ENCODE results near the gene TOMM20. TPM values are rescaled to one million over a fixed set of nuclear protein-coding genes. Genes with fewer than 3 reads are reported as not detected.

TOMM20 gene
- total and polyA plus RNA-seq, 2 donors (not counting 1 experiment from before 2014, with no cell fraction given): 25.0 to 77.3 TPM

DNA sequence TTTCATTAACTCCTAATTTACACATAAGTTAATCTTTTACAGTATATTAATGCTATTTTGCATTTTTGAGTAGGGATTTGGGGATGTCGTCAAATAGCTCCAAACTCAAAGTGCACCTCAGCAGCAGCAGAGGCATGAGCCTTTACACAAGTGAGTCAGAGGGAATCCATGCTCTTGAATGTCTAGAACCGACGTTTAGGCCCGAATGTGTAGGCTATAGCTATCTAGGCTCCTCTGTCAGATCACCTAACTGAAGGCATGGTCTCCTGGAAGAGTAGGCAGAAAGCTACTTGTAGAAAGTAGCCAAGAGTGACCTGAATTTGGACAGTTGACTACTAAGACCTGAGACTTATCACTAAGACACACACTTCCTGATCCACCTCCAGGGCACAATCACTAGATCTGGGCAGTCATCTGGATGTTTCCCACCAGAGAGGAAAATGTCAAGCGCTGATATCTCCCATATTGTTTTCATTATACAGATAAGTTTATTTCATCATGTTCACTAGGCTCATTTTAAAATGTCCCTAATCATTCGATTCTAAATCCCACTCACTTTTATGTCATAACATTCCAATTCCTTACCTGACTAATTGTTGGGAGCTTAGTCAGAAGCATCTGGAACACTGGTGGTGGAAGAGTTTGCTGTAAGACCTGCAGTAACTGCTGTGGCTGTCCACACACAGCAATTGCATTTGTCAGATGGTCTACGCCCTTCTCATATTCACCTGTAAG, 15.3 kb downstream of the TOMM20 start:
- POLR2A ChIA-PET: no interaction called here
- Histone ChIP-seq H3K9me3 (ENCODE audit: control extremely low read depth in 1 of 3, control insufficient read depth in 2 of 3, insufficient read depth in 1 of 3, low read length in 2 of 3) (no peaks in the 10 kb centered on the region), H3K4me1 (ENCODE audit: control insufficient read depth in 2 of 2, insufficient read depth in 2 of 2, low read length in 2 of 2) (no peaks in the 10 kb centered on the region), H3K27ac (ENCODE audit: low read length in 2 of 2) (no peak overlapping the region), H3K4me3 (ENCODE audit: control extremely low read depth in 1 of 5, extremely low read depth in 1 of 5, insufficient read depth in 1 of 5, low read depth in 2 of 5, low read length in 4 of 5) (no peak overlapping the region), H3K27me3 (replicated peaks in 1 of 4; ENCODE audit: control extremely low read depth in 1 of 4, control insufficient read depth in 3 of 4, insufficient read depth in 4 of 4, low read length in 3 of 4) (no peaks in the 10 kb centered on the region), H4K20me1 (ENCODE audit: control insufficient read depth, insufficient read depth, low read length, poor library complexity, severe bottlenecking) (peaks cover 35% of the 10 kb centered on the region), H3K9ac (ENCODE audit: low read length) (no peak overlapping the region), H3K36me3 (replicated peaks in 1 of 2; ENCODE audit: control extremely low read depth in 1 of 2, control insufficient read depth in 1 of 2, extremely low read depth in 1 of 2, insufficient read depth in 2 of 2, low read length in 1 of 2) (peaks cover 16 to 73% of the 10 kb centered on the region in 2 experiments), H3K4me2 (replicated peaks; ENCODE audit: low read depth, low read length, poor library complexity, severe bottlenecking) (no peak overlapping the region), H3K79me2 (ENCODE audit: control insufficient read depth, insufficient read depth, low read length) (peaks cover 10% of the 10 kb centered on the region), H2AFZ (ENCODE audit: insufficient read depth, low read depth, low read length, poor library complexity, severe bottlenecking) (no peak overlapping the region)
- H3K4me3 Mint-ChIP-seq: no peak overlapping the region
- H3K27ac Mint-ChIP-seq: no peak overlapping the region
- H3K4me1 Mint-ChIP-seq: no peaks in the 10 kb centered on the region
- CTCF ChIA-PET: no interaction called here
- H3K9me3 Mint-ChIP-seq (ENCODE audit: insufficient read depth): no peaks in the 10 kb centered on the region
- H3K27me3 Mint-ChIP-seq: no peaks in the 10 kb centered on the region
- ATAC-seq (ENCODE audit: low read depth): no peak
- intact Hi-C loops (cut with micrococcal nuclease): no loop called here
- TF ChIP-seq CTCF (IDR thresholded peaks at IDR 0.05): no peak
- no peak for TF ChIP-seq EZH2 (IDR thresholded peaks at IDR 0.05; ENCODE audit: borderline replicate concordance, insufficient read depth, low read depth, low read length, poor library complexity, severe bottlenecking)
- WGBS (ENCODE audit: insufficient coverage): 96% methylated on average over 4 of the region's 7 CpGs
- no peak for DNase-seq

DNA sequence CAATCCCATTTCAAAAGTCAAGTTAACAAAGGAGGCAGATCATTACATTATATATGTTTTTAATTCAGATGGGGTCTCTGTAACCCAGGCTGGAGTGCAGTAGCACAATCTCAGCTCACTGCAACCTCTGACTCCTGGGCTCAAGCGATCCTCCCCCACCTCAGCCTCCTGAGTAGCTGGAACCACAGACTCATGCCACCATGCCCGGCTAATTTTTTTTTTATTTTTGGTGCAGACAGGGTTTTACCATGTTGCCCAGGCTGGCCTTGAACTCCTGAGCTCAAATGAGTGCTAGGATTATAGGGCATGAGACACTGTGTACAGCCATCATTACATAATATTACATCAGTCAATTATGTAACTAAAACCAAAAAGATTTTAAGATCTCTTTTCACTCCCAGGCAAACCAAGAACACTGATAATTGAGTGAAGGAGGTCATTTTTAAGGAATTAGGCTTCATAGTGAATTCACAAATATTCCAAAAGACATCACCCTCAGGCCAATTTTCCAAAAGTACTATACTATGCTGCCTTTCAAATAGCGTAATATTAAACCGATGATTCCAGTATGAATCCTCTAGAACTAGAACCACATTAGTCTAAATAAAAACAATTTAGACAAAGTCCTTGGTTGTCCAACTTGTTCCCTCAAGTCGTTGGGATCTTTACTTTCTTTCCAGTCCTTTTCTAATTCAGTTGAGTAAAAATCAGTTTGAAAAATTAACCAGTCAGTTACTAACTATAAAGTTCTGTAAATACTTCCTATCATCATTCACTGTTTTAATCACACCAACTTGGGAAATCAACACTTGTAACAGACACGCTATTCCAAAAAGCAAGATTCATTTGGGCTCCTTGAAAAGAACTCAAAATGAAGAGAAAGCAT, 16.1 kb downstream of the TOMM20 start:
- H3K4me3 Mint-ChIP-seq: no peak overlapping the region
- Histone ChIP-seq H3K27ac (ENCODE audit: low read length in 2 of 2) (no peak overlapping the region), H2AFZ (ENCODE audit: insufficient read depth, low read depth, low read length, poor library complexity, severe bottlenecking) (no peak overlapping the region), H3K27me3 (replicated peaks in 1 of 4; ENCODE audit: control extremely low read depth in 1 of 4, control insufficient read depth in 3 of 4, insufficient read depth in 4 of 4, low read length in 3 of 4) (no peaks in the 10 kb centered on the region), H3K36me3 (replicated peaks in 1 of 2; ENCODE audit: control extremely low read depth in 1 of 2, control insufficient read depth in 1 of 2, extremely low read depth in 1 of 2, insufficient read depth in 2 of 2, low read length in 1 of 2) (peaks cover 9 to 67% of the 10 kb centered on the region in 2 experiments), H3K79me2 (ENCODE audit: control insufficient read depth, insufficient read depth, low read length) (peaks cover 5% of the 10 kb centered on the region), H3K4me3 (ENCODE audit: control extremely low read depth in 1 of 5, extremely low read depth in 1 of 5, insufficient read depth in 1 of 5, low read depth in 2 of 5, low read length in 4 of 5) (no peak overlapping the region), H4K20me1 (ENCODE audit: control insufficient read depth, insufficient read depth, low read length, poor library complexity, severe bottlenecking) (peaks cover 27% of the 10 kb centered on the region), H3K9ac (ENCODE audit: low read length) (no peak overlapping the region), H3K4me2 (replicated peaks; ENCODE audit: low read depth, low read length, poor library complexity, severe bottlenecking) (no peak overlapping the region), H3K4me1 (ENCODE audit: control insufficient read depth in 2 of 2, insufficient read depth in 2 of 2, low read length in 2 of 2) (no peaks in the 10 kb centered on the region), H3K9me3 (ENCODE audit: control extremely low read depth in 1 of 3, control insufficient read depth in 2 of 3, insufficient read depth in 1 of 3, low read length in 2 of 3) (no peaks in the 10 kb centered on the region)
- 100% methylated on average over 1 of the region's 6 CpGs for WGBS (ENCODE audit: insufficient coverage)
- H3K4me1 Mint-ChIP-seq: no peaks in the 10 kb centered on the region
- DNase-seq: no peak
- no peak for ATAC-seq (ENCODE audit: low read depth)
- H3K27me3 Mint-ChIP-seq: no peaks in the 10 kb centered on the region
- intact Hi-C loops (cut with micrococcal nuclease): no loop called here
- no peak overlapping the region for H3K27ac Mint-ChIP-seq
- ChIA-PET CTCF (no interaction called here), POLR2A (no interaction called here)
- H3K9me3 Mint-ChIP-seq (ENCODE audit: insufficient read depth): no peaks in the 10 kb centered on the region
- TF ChIP-seq EZH2 (IDR thresholded peaks at IDR 0.05; ENCODE audit: borderline replicate concordance, insufficient read depth, low read depth, low read length, poor library complexity, severe bottlenecking) (no peak), CTCF (IDR thresholded peaks at IDR 0.05) (no peak)

Data from B cell (primary cell).